MCF 10A (cell line): ENCODE data around the gene TRIM2. TPM values are rescaled to one million over a fixed set of nuclear protein-coding genes. Genes with fewer than 3 reads are reported as not detected.

Experiments used
- BruUV-seq: library from RNA; stranded (reverse); fragments of 400-500 nt; replicated peaks from 2 replicates; lab custom pipeline; 2021; lab: Mats Ljungman, UMichigan
- CTCF ChIA-PET: fragments of 300-600 bp; sonication (Branson Sonifier 250); formaldehyde crosslinking; extraction: SDS; loops from one replicate; lab custom pipeline; 2021; ENCODE audit warnings: antibody characterized with exemption, inconsistent platforms; lab: Yijun Ruan, JAX
- POLR2A ChIA-PET: fragments of 300-600, 350-650 bp; sonication (Branson Sonifier 250); formaldehyde crosslinking; extraction: SDS; loops from one replicate; lab custom pipeline; 2020; ENCODE audit warnings: antibody characterized with exemption, inconsistent platforms; lab: Yijun Ruan, JAX
- DNase-seq: peaks from one replicate; pipeline ENCODE4 v3.0.0-alpha.2; 2018; ENCODE audit not compliant: unreplicated experiment
- H3K27ac Mint-ChIP-seq: one replicate; pipeline ENCODE4 v1.8.0; 2022; ENCODE audit warnings: mild to moderate bottlenecking, low read depth, mixed read lengths; ENCODE audit not compliant: unreplicated experiment
- H3K27me3 Mint-ChIP-seq: one replicate; pipeline ENCODE4 v1.8.0; 2022; ENCODE audit warnings: mixed read lengths; ENCODE audit not compliant: insufficient read depth, unreplicated experiment
- H3K36me3 Mint-ChIP-seq: one replicate; pipeline ENCODE4 v1.8.0; 2022; ENCODE audit warnings: mild to moderate bottlenecking, moderate library complexity, mixed read lengths; ENCODE audit not compliant: insufficient read depth, unreplicated experiment
- H3K4me1 Mint-ChIP-seq: one replicate; pipeline ENCODE4 v1.8.0; 2022; ENCODE audit warnings: mixed read lengths; ENCODE audit not compliant: insufficient read depth, unreplicated experiment
- H3K4me3 Mint-ChIP-seq: one replicate; pipeline ENCODE4 v1.8.0; 2022; ENCODE audit warnings: mild to moderate bottlenecking, moderate library complexity, mixed read lengths; ENCODE audit not compliant: unreplicated experiment
- H3K9me3 Mint-ChIP-seq: one replicate; pipeline ENCODE4 v1.8.0; 2022; ENCODE audit warnings: mixed read lengths; ENCODE audit not compliant: unreplicated experiment
- intact Hi-C: fragments of 100-400 bp; cut with micrococcal nuclease; formaldehyde crosslinking; loops from 2 replicates; pipeline ENCODE4 v1.14.1; 2022
- total RNA-seq: library from RNA; stranded (reverse); gene quantifications from 2 replicates; pipeline ENCODE4 v1.2.3, GENCODE V29; 2022
- TF ChIP-seq, protein P1 (sequence below): fragments of 200-600 bp; IDR thresholded peaks from one replicate; pipeline ENCODE4 v1.8.0; 2022; ENCODE audit warnings: antibody characterized with exemption, mild to moderate bottlenecking; ENCODE audit not compliant: unreplicated experiment

The TRIM2 gene
- total RNA-seq, 1 experiment from 2014 or later, result 37.2 TPM

DNA sequence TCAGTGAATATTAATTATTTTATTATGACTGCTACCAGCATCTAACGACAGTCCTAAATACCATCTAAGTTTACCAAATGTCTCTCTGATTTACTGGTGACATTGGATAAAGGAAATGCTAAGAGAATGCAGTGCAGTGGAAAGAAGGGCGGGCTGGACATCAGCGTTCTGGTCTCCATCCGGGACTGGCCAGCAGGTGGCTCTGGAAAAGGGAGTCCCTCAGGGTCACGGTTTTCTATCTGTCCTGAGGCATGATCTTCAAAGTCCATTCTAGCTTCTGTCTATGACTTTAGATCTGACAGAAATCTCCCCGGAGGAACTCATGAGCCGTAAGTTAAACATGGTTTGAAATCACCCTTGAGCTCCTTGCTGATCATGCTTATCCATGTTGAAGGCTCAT is 3.3 kb downstream of the TRIM2 start:
- peak; percentile 46 for DNase-seq
- Mint-ChIP-seq H3K27me3 (no peaks in the 10 kb centered on the region), H3K9me3 (no peaks in the 10 kb centered on the region), H3K36me3 (no peaks in the 10 kb centered on the region), H3K4me1 (peaks cover 6% of the 10 kb centered on the region), H3K4me3 (no peak overlapping the region), H3K27ac (no peak overlapping the region)
- BruUV-seq, result no TSS peak
- CTCF ChIA-PET, result interaction anchor here (1.6 kb wide), 1 partner anchor 10 kb away, joined by 5 read pairs; no protein-coding TSS in a partner anchor
- TF ChIP-seq, protein P1, sequence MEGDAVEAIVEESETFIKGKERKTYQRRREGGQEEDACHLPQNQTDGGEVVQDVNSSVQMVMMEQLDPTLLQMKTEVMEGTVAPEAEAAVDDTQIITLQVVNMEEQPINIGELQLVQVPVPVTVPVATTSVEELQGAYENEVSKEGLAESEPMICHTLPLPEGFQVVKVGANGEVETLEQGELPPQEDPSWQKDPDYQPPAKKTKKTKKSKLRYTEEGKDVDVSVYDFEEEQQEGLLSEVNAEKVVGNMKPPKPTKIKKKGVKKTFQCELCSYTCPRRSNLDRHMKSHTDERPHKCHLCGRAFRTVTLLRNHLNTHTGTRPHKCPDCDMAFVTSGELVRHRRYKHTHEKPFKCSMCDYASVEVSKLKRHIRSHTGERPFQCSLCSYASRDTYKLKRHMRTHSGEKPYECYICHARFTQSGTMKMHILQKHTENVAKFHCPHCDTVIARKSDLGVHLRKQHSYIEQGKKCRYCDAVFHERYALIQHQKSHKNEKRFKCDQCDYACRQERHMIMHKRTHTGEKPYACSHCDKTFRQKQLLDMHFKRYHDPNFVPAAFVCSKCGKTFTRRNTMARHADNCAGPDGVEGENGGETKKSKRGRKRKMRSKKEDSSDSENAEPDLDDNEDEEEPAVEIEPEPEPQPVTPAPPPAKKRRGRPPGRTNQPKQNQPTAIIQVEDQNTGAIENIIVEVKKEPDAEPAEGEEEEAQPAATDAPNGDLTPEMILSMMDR, result peak; percentile 37
- POLR2A ChIA-PET, result no interaction called here
- intact Hi-C loops, result loop anchor here (1.0 kb wide), 1 partner anchor 111 kb away; no protein-coding TSS in a partner anchor

DNA sequence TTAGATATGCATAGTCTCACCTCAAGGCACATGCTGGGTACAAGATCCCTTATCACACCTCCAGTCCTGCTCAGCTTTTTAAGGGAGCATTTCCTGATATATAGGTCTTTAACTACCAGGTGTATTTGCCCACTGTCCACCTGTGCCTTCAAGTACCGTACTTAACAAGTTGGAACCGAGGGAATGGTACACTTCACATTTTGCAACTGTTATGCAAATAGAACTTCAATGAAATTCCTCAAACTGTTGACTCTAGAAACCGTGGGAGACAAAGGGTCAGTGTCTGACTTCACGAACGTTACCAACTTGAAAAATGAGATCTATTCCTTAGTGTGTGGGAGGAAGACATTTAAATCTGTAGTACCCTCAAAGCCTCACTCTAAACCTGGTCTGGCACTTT is 5.2 kb downstream of the TRIM2 start:
- Mint-ChIP-seq H3K4me3 (no peak overlapping the region), H3K36me3 (no peaks in the 10 kb centered on the region), H3K27ac (no peak overlapping the region), H3K4me1 (peaks cover 6% of the 10 kb centered on the region), H3K27me3 (no peaks in the 10 kb centered on the region), H3K9me3 (no peaks in the 10 kb centered on the region)
- BruUV-seq, result no TSS peak
- ChIA-PET POLR2A (no interaction called here), CTCF (interaction anchor here (0.8 kb wide), 1 partner anchor 14 kb away, joined by 3 read pairs; no protein-coding TSS in a partner anchor)
- TF ChIP-seq, protein P1, result no peak
- no peak for DNase-seq
- intact Hi-C loops, result no loop called here

DNA sequence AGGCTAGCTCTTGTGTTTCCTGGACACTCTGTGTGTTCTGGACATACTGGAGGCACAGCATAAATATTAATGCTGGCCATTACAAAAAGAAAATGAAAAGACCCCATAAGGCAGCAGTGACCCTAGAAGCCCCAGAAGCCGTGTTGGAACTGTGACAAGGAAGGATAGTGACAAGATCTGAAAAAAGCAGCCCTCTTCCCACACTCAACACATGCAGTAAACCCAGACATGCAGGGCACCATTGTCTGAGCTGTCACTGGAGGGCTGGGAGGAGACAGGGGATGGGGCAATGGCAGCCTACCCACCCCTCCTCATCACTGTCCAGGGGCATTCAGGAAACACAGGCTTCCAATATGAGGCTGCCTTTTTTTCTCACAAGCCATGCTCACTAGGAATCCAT is 6.5 kb downstream of the TRIM2 start:
- no peak for DNase-seq
- peaks cover 6% of the 10 kb centered on the region for H3K4me1 Mint-ChIP-seq
- TF ChIP-seq, protein P1, result no peak
- intact Hi-C loops, result no loop called here
- no TSS peak for BruUV-seq
- H3K4me3 Mint-ChIP-seq, result no peak overlapping the region
- POLR2A ChIA-PET, result no interaction called here
- no peaks in the 10 kb centered on the region for H3K27me3 Mint-ChIP-seq
- no peak overlapping the region for H3K27ac Mint-ChIP-seq
- H3K36me3 Mint-ChIP-seq, result no peaks in the 10 kb centered on the region
- CTCF ChIA-PET, result interaction anchor here (1.0 kb wide), 1 partner anchor 15 kb away, joined by 3 read pairs; no protein-coding TSS in a partner anchor
- H3K9me3 Mint-ChIP-seq, result no peaks in the 10 kb centered on the region

DNA sequence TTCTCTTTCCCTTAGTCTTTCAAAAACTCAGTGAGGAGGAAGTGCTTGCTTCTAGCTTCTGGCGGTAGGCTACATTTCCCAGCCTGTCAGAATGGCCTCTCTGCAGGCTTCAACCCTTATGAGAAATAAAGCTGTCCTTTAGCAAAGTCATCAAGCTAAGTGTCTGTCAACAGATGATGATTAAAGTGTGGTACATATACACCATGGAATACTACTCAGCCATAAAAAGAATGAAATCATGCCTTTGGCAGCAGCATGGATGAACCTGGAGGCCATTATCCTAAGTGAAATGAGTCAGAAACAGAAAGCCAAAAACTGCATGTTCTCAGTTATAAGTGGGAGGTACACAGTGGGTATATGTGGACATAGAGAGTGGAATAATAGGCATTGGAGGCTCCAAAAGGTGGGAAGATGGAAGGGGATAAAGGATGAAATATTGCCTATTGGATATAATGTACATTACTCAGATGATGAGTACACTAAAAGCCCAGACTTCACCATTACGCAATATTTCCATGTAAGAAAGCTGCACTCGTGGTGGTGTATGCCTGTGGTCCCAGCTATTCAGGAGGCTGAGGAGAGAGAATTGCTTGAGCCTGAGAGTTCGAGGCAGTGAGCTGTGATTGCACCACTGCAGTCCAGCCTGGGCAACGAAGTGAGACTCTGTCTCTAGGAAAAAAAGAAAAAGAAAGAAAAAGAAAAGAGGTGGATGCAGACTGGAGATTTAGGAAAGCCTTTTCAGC is 7.9 kb downstream of the TRIM2 start:
- no TSS peak for BruUV-seq
- peaks cover 6% of the 10 kb centered on the region for H3K4me1 Mint-ChIP-seq

More for the DNA sequence above, 7.9 kb downstream of the TRIM2 start:
- Mint-ChIP-seq H3K27me3 (no peaks in the 10 kb centered on the region), H3K4me3 (no peak overlapping the region), H3K9me3 (no peaks in the 10 kb centered on the region), H3K27ac (no peak overlapping the region), H3K36me3 (no peaks in the 10 kb centered on the region)
- ChIA-PET CTCF (interaction anchor here (0.5 to 0.6 kb wide), 2 partner anchors 69 to 89 kb away, joined by 3 to 4 read pairs; no protein-coding TSS in a partner anchor), POLR2A (interaction anchor here (0.6 to 1.8 kb wide), 3 partner anchors 10 to 73 kb away, joined by 3 to 5 read pairs (median 4); no protein-coding TSS in a partner anchor)
- intact Hi-C loops, result no loop called here
- TF ChIP-seq, protein P1, result no peak
- DNase-seq, result peak; percentile 48
